Mucosa of gallbladder (tissue), 1 donor: ENCODE results near the gene SSH3. TPM values are rescaled to one million over a fixed set of nuclear protein-coding genes. Genes with fewer than 3 reads are reported as not detected.

Experiments
- DNase-seq: peaks from one replicate; pipeline ENCODE4 v3.0.0-alpha.2; 2020; ENCODE audit warnings: low spot score
- total RNA-seq: library from RNA; stranded (reverse); gene quantifications from one replicate; pipeline ENCODE4 v1.2.1, GENCODE V29; 2021
- donor health status: DM: no; HTN: no; CAD: no.

The SSH3 gene
- total RNA-seq, 1 donor from 2014 or later: 107 TPM

- no peak for DNase-seq
These were observed 23.0 kb upstream of the SSH3 start for GRCh38 chr11:67280341-67280787.

GRCh38 chr11:67280788-67281551 lies 22.4 kb upstream of the SSH3 start:
- DNase-seq: no peak

GRCh38 chr11:67281552-67282150 lies 21.7 kb upstream of the SSH3 start:
- no peak for DNase-seq

GRCh38 chr11:67282155-67282875 lies 21.0 kb upstream of the SSH3 start:
- no peak for DNase-seq

- no peak for DNase-seq
These were observed 20.4 kb upstream of the SSH3 start for GRCh38 chr11:67282876-67283371.

GRCh38 chr11:67283481-67283963 lies 19.8 kb upstream of the SSH3 start:
- DNase-seq: no peak

- DNase-seq: no peak
These were observed 18.4 kb upstream of the SSH3 start for GRCh38 chr11:67284811-67285540.

GRCh38 chr11:67285541-67286498 lies 17.5 kb upstream of the SSH3 start:
- DNase-seq: no peak

- DNase-seq: no peak
These were observed 16.6 kb upstream of the SSH3 start for GRCh38 chr11:67286621-67287333.

- DNase-seq: no peak
These were observed 15.8 kb upstream of the SSH3 start for GRCh38 chr11:67287355-67288197.

GRCh38 chr11:67288198-67288451 lies 15.2 kb upstream of the SSH3 start:
- DNase-seq: no peak

GRCh38 chr11:67288452-67289225 lies 14.7 kb upstream of the SSH3 start:
- peak; percentile 89 for DNase-seq

GRCh38 chr11:67289226-67289650 lies 14.1 kb upstream of the SSH3 start, which contains the start of gene ANKRD13D:
Gene ANKRD13D, plus strand, starts transcription at chr11:67289303. Its CDS starts 158 bp downstream, at chr11:67289461.
- no peak for DNase-seq

GRCh38 chr11:67289651-67290479 lies 13.5 kb upstream of the SSH3 start:
- no peak for DNase-seq

- DNase-seq: no peak
These were observed 12.5 kb upstream of the SSH3 start for GRCh38 chr11:67290801-67291200.

GRCh38 chr11:67291481-67292381 lies 11.6 kb upstream of the SSH3 start:
- no peak for DNase-seq
